Upper lobe of left lung (tissue), 4 donors: ENCODE data around the gene CDS2.

Experiments used
- CTCF ChIP-seq, 6 experiments: fragments of 450-650 bp in 4 of 6; fragments of 200-600 bp in 2 of 6; sonication (generic) in 2 of 6; IDR thresholded peaks; one replicate each; pipeline ENCODE4 v1.5.1; 2016 to 2019; ENCODE audit warnings: antibody characterized with exemption in 6 of 6
- POLR2A ChIP-seq, 4 donors: fragments of 450-650 bp; IDR thresholded peaks; one replicate each; pipeline ENCODE4 v1.5.1; 2016 to 2017; ENCODE audit warnings: antibody characterized with exemption in 4 of 4, mild to moderate bottlenecking in 2 of 4
- POLR2AphosphoS5 ChIP-seq, 2 donors: sonication (generic); formaldehyde crosslinking; IDR thresholded peaks; one replicate each; pipeline ENCODE4 v1.5.1; 2017; ENCODE audit warnings: antibody characterized with exemption in 2 of 2

GRCh38 chr20:5221061-5221430, 94.2 kb downstream of the CDS2 start:
- TF ChIP-seq CTCF (IDR thresholded peaks at IDR 0.05) (no peak), POLR2AphosphoS5 (IDR thresholded peaks at IDR 0.05) (no peak), POLR2A (IDR thresholded peaks at IDR 0.05) (no peak)
